NT2/D1 (cell line): ENCODE results near the gene PHACTR4.

Experiments used
- YY1 ChIP-seq: IDR thresholded peaks from 2 replicates; pipeline ENCODE4 v1.6.1; 2011; ENCODE audit not compliant: insufficient read length, insufficient read depth
- ZNF274 ChIP-seq: IDR thresholded peaks from 2 replicates; pipeline ENCODE4 v1.6.1; 2011; ENCODE audit warnings: mild to moderate bottlenecking, low read depth, low read length

GRCh38 chr1:28505406-28506187 is 136.1 kb downstream of the PHACTR4 start, which contains the start of gene RCC1:
- TF ChIP-seq YY1 (no peak), ZNF274 (no peak)
